GF-D8 (cell line): ENCODE results near the gene CBLIF.
"Not testable (repeated sequence)": the region's sequence is repeated elsewhere in the genome, so short reads cannot be mapped to it uniquely, and the experiment has no call there.

Experiments
- DNase-seq: peaks from one replicate; lab custom pipeline; 2025; lab: John Stamatoyannopoulos, UW

The CBLIF gene

GRCh38 chr11:59847626-59848025 is 2.3 kb upstream of the CBLIF start:
- DNase-seq: no peak

DNA sequence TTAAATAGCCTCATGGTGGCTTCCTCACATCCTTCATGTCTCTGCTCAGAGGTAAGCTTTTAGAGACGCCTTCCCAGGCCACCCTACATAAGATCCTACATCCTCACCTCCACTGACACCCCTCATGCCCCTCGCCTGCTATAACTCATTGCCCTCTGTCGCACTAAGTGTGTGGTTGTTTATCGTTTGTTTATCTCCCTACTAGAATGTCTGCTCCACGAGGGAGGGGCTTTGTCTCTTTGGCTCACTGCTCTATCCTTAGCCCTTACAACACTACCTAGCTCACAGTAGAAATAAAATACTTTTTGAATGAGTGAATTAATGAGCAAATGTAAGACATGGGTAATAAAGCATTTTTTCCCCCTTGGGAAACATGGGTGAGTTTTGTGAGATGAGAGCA is 1.3 kb upstream of the CBLIF start:
- no peak for DNase-seq

- no peak for DNase-seq
Measured at GRCh38 chr11:59842316-59842715, 3.0 kb downstream of the CBLIF start.

- no peak for DNase-seq
Measured at GRCh38 chr11:59841514-59841913, 3.8 kb downstream of the CBLIF start.

GRCh38 chr11:59839615-59840014 is 5.7 kb downstream of the CBLIF start:
- no peak for DNase-seq

DNA sequence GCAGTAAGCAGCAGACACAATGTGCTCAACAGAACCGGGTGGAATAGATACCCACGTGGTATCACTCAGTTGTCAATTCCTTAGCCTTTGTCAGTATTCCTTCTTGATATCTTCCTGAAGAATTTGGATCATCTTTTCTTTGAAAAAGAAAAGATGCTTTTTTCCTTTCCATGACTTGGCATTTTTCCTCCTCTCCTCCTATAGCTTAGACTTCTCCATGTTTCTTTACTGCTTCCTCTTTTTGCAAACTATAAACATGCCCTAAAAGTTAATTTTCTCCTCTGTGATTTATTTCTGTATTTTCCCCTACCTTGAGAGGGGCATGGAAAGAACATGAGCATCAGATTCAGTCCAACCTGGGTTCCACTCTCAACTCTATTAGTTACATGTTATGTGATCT is 11.7 kb downstream of the CBLIF start:
- DNase-seq: no peak

DNA sequence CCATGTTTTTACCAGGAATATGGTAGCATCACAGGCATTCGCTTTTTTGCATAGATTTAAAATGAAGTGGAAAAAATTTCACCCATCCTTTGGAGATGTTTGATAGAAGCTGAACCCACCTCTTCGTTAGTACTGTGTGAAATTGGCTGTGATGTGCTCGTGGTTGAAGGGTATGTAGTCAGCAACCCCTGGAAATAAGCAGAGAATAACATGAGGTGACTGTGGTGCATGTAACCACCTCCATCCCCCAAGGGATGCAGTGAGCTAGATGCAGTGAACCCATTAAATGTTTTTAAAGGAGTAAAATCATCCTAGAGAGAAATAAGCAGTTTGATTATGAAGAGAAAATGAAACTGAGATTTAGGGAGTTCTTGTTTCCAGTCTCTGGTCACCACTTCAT is 15.9 kb downstream of the CBLIF start:
- DNase-seq: no peak

- peak; percentile 70 for DNase-seq
Measured at GRCh38 chr11:59822989-59823566, 22.2 kb downstream of the CBLIF start.

GRCh38 chr11:59818572-59818971 is 26.7 kb downstream of the CBLIF start:
- DNase-seq: peak; percentile 75

- not testable (repeated sequence) for DNase-seq
Measured at GRCh38 chr11:59816434-59816833, 28.9 kb downstream of the CBLIF start.

GRCh38 chr11:59815754-59816153 is 29.5 kb downstream of the CBLIF start:
- DNase-seq: no peak

- no peak for DNase-seq
Measured at GRCh38 chr11:59814021-59814420, 31.3 kb downstream of the CBLIF start.

DNA sequence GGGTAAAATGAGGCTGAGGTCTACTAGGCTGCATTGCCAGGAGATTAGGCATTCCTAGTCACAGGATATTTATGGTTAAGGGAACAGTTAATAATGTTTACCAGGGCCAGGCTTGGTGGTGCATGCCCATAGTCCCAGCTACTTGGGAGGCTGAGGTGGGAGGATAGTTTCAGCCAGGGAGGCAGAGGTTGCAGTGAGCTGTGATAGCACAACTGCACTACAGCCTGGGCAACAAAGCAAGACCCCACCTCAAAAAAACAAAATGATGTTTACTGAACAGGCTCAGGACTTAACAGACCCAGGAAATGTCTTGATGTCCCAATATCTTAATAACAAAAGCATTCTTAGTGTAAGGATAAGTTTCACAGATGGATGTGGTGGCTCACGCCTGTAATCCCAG is 31.9 kb downstream of the CBLIF start:
- DNase-seq: no peak

- DNase-seq: no peak
Measured at GRCh38 chr11:59812220-59812619, 33.1 kb downstream of the CBLIF start.

DNA sequence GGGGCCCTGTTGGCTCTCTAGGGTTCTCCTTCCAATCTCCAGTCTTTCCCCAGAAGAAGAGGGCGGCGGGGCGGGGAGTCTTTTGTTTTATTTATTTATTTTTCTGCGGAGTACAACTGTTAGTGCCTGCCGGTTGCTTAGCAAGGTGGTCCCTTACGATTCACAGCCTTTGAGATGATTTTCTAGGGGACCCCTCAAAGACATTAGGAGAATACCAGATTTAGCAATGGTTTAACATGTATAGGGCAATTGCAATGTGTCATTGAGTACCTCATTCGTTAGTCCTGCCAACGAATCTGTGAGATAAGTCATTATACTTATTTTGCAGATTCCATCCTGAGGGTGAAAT is 34.4 kb downstream of the CBLIF start:
- DNase-seq: no peak

- peak; percentile 71 for DNase-seq
Measured at GRCh38 chr11:59810189-59810910, 34.9 kb downstream of the CBLIF start, which contains the start of gene MRPL16. Gene MRPL16, minus strand, starts transcription at chr11:59810778. Its CDS starts 120 bp downstream, at chr11:59810658.

DNA sequence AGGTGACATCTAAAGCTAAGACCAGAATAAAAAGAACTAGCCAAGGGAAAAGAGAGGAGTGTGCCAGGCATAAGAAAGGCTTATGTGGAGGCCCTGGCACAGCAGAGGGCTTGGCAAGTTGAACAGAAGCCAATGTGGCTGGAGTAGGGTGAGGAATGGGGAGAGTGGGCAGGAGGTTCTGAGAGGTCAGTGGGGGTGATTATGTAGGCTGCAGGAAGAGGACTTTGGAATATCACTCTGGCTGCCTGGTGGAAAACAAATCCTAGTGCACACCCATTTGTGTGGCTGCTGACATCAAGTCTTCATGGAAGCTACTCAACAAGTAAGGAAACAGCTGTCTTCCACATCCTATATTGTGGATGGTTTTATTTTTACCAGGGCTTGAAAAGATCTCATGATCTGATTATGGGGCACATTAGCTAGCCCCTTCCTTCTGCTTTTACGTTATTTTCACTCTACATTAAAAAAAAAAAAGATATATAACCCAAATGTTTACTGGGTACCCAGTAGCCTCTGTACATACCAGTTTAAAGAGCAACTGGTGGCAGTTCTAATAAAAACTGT is 38.2 kb downstream of the CBLIF start:
- DNase-seq: no peak

DNA sequence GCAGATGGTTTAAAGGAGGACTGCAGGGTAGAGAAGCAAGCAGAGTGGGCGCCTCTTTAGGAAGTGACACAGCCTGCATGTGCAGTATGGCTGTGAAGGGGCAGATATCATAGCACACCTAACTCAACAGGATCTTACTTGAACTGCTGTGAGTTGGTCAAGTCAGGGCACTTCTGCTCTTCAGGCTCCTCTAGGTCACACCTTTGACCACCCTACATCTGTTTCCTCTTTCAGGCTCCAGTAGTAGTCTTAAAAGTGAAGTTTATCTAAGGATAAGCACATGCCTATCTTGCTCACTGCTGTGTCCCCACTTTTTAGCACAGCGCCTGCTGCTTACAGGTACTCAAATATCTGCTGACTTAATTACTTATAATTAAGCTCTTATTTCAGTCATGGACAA is 41.2 kb downstream of the CBLIF start:
- no peak for DNase-seq

GRCh38 chr11:59802639-59803176 is 42.6 kb downstream of the CBLIF start:
- DNase-seq: no peak

DNA sequence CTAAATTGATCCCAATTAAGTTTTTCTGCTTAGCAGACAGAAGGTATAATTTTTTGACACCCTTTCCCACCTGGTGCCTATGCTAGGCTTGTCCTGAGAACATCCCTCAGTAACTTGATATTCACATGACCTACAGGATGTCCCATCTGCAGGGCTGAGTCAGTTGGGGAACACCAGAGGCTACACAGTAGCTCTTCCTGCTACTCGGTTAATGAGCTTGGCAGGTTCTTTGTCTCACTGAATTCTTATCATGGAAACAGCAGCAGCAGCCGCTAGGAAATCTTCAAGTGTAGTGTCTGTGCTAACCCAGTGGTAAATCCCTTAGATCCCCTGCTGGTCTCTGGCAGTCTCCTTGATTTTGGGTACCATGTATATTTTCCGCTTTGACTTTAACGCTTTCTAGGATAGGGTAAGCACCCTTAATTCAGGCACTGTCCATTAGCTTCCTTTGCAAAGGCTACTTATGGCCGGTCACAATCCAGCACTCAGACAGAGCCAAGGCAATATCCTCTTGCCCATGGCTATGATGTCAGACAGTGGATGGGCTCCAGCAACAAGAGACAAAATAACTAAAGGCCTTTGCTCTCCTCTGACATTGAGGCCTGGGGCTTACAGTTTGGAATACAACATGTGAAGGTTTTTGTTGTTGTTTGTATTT is 43.2 kb downstream of the CBLIF start:
- no peak for DNase-seq

- DNase-seq: no peak
Measured at GRCh38 chr11:59801160-59801706, 44.1 kb downstream of the CBLIF start.

GRCh38 chr11:59800390-59801025 is 44.8 kb downstream of the CBLIF start:
- DNase-seq: no peak
